CD4-positive, CD25-positive, alpha-beta regulatory T cell (primary cell): ENCODE results near the gene CBY3. TPM values are rescaled to one million over a fixed set of nuclear protein-coding genes. Genes with fewer than 3 reads are reported as not detected.

Experiments
- polyA plus RNA-seq, 4 donors: library from polyadenylated mRNA; unstranded; fragments of 300-500 nt; fragmentation: Illumina TruSeq; gene quantifications; one replicate each; pipeline ENCODE4 v1.2.3, GENCODE V29; 2021
- total RNA-seq: library from RNA; stranded (reverse); gene quantifications from one replicate; pipeline ENCODE4 v1.2.3, GENCODE V29; 2022

CBY3 gene
- total and polyA plus RNA-seq, 5 donors from 2014 or later: 0.70 TPM; not detected in 4

Other genes starting within 250 kb of the CBY3 start
- 40.4 TPM for gene RUFY1, start 130.5 kb downstream of the CBY3 start, total RNA-seq
- 10 to 100 TPM; 18.3 to 25.9 (median 23.7) TPM for gene RUFY1, start 130.5 kb downstream of the CBY3 start, polyA plus RNA-seq
- 2,049 TPM for gene HNRNPH1, start 57.4 kb downstream of the CBY3 start, total RNA-seq
- 100 to 1,000 TPM; 102 to 155 (median 130) TPM for gene HNRNPH1, start 57.4 kb downstream of the CBY3 start, polyA plus RNA-seq
- 180 TPM for gene CANX, start 17.9 kb upstream of the CBY3 start, total RNA-seq
- 100 to 1,000 TPM; 190 to 205 (median 199) TPM for gene CANX, start 17.9 kb upstream of the CBY3 start, polyA plus RNA-seq
- gene MAML1, start 51.8 kb upstream of the CBY3 start, total RNA-seq: 39.5 TPM
- gene MAML1, start 51.8 kb upstream of the CBY3 start, polyA plus RNA-seq: 1 to 10 TPM; 2.8 to 4.9 (median 3.8) TPM
- 2.8 TPM for gene LTC4S, start 113.0 kb upstream of the CBY3 start, total RNA-seq
- 1 to 10 TPM in 2 of 4 donors, under 1 TPM in 2; 0.48 to 4.3 (median 1.3) TPM for gene LTC4S, start 113.0 kb upstream of the CBY3 start, polyA plus RNA-seq
- gene MGAT4B, start 125.8 kb upstream of the CBY3 start, total RNA-seq: 134 TPM
- 10 to 100 TPM; 11.9 to 18.0 (median 13.8) TPM for gene MGAT4B, start 125.8 kb upstream of the CBY3 start, polyA plus RNA-seq
- 615 TPM for gene SQSTM1, start 139.9 kb upstream of the CBY3 start, total RNA-seq
- 100 to 1,000 TPM; 219 to 283 (median 237) TPM for gene SQSTM1, start 139.9 kb upstream of the CBY3 start, polyA plus RNA-seq
- 46.4 TPM for gene MRNIP, start 177.8 kb upstream of the CBY3 start, total RNA-seq
- gene MRNIP, start 177.8 kb upstream of the CBY3 start, polyA plus RNA-seq: 10 to 100 TPM; 10.2 to 18.5 (median 17.2) TPM
- 53.1 TPM for gene TBC1D9B, start 226.9 kb upstream of the CBY3 start, total RNA-seq
- 10 to 100 TPM; 11.3 to 18.8 (median 15.1) TPM for gene TBC1D9B, start 226.9 kb upstream of the CBY3 start, polyA plus RNA-seq